ENCODE measurements around the gene PHACTR1. TPM values are rescaled to one million over a fixed set of nuclear protein-coding genes. Genes with fewer than 3 reads are reported as not detected.
A peak's percentile ranks its signal among the peaks of the same experiment; 100 is the strongest.

PHACTR1 gene
- total and polyA plus RNA-seq, 9 of the 15 experiments (the other 6 are each of a cell fraction or from before 2014, with no cell fraction given) = 11.5 to 32.6 (median 22.0) TPM

DNA sequence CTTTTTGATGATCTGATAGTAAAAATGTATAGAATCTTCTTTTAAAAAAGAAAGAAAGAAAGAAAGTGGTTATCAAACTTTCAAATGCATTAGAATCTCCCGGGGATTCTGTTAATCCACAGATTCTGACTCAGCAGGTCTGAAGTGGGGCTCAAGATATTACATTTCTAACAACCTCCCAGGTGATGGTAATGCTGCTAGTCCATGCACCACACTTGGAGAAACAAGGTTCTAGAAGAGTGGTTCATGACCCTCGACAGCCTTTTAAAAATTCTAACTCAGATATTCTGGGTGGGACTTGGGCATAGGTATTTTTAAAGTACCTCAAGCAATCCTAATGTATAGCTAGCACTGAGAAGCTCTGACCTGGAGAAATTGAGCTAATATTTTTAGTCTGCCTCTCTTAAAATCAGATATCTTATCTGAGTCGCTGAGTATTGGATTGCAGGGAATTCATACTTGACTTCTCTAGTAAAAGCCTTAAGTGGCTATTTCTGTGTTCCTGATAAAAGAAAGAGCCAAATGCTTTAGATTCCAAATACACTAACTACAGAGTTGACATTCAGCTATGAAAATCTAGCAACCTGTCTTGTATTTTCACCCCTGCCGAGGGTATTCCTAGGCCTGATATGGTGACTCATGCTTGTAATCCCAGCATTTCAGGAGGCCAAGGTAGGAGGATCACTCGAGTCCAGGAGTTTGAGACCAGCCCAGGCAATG lies 252.4 kb downstream of the PHACTR1 start:
- ATAC-seq (no peak), DNase-seq (ENCODE audit: extremely low read depth in 1 of 4, low spot score in 3 of 4) (no peak), FAIRE-seq (peak; percentile 29)
- Histone ChIP-seq H3K27me3 (ENCODE audit: control insufficient read depth in 2 of 2, insufficient read depth in 2 of 2, low read length in 2 of 2) (peaks cover 14 to 21% of the 10 kb centered on the region in 2 experiments; a peak in 3 of 5 replicates), H3K79me2 (ENCODE audit: control insufficient read depth, insufficient read depth, low read length) (no peaks in the 10 kb centered on the region), H3K9me3 (replicated peaks; ENCODE audit: control insufficient read depth, insufficient read depth, low read depth, low read length) (no peaks in the 10 kb centered on the region), H3K9ac (ENCODE audit: insufficient read depth in 1 of 2, low read depth in 2 of 2, low read length in 2 of 2) (no peak overlapping the region), H3K9me1 (ENCODE audit: control insufficient read depth, insufficient read depth, low read length) (no peaks in the 10 kb centered on the region), H2AFZ (ENCODE audit: low read depth, low read length) (no peak overlapping the region), H3K36me3 (ENCODE audit: control insufficient read depth, insufficient read depth, low read length) (no peaks in the 10 kb centered on the region), H3K4me2 (ENCODE audit: insufficient read depth, low read length) (no peak overlapping the region), H4K20me1 (replicated peaks; ENCODE audit: control insufficient read depth, insufficient read depth, low read length) (0 out of 2 replicates have a peak, but pooled peaks cover 3% of the 10 kb centered on the region), H3K27ac (ENCODE audit: extremely low read depth, low read depth, low read length) (no peak overlapping the region), H3K4me3 (no peak overlapping the region), H3K4me1 (replicated peaks in 1 of 2; ENCODE audit: control insufficient read depth in 2 of 2, insufficient read depth in 2 of 2, low read length in 2 of 2) (no peaks in the 10 kb centered on the region)
- no peak for TF ChIP-seq RCOR1 (IDR thresholded peaks at IDR 0.05; ENCODE audit: borderline replicate concordance in 1 of 2, low read depth in 2 of 2, low read length in 2 of 2)
- TF ChIP-seq GTF3C2 (IDR thresholded peaks at IDR 0.05; ENCODE audit: borderline replicate concordance, extremely low read depth, insufficient read length) = no peak
- TF ChIP-seq RHOXF2B (CRISPR knock-in tag; conservative IDR thresholded peaks at IDR 0.05) = no peak
- TF ChIP-seq KAT2B (IDR thresholded peaks at IDR 0.05; ENCODE audit: low read depth, low read length) = no peak
- in situ Hi-C loops (cut with MboI) (no loop called here), intact Hi-C loops (cut with micrococcal nuclease) (no loop called here)
- CTCF ChIA-PET (ENCODE audit: low intra/inter-chr PET ratio) = no interaction called here
- 0% methylated on average over 5 of the region's 5 CpGs for WGBS (ENCODE audit: insufficient coverage, low coverage, missing lambda C conversion rate)
- POLR2A ChIA-PET = no interaction called here
- no TSS peak for BruUV-seq (replicated peaks)
